ENCODE data around the gene CFL1.

GRCh38 chr11:65866509-65867283 lies 8.7 kb upstream of the CFL1 start:
- no peak for TF ChIP-seq POLR2AphosphoS5 (IDR thresholded peaks at IDR 0.05; ENCODE audit: low read depth, low read length)
- TF ChIP-seq TAF1 (IDR thresholded peaks at IDR 0.05; ENCODE audit: borderline replicate concordance, insufficient read depth, low read length), result no peak
- no peak for TF ChIP-seq REST (IDR thresholded peaks at IDR 0.05; ENCODE audit: insufficient read depth in 1 of 2, low read depth in 2 of 2, low read length in 2 of 2)

Measured in PFSK-1 (cell line).